ENCODE results near the gene SPATA45. TPM values are rescaled to one million over a fixed set of nuclear protein-coding genes. Genes with fewer than 3 reads are reported as not detected.

SPATA45 gene
- total and polyA plus RNA-seq, 2 of the 8 experiments (the other 6 are each of a cell fraction or from before 2014, with no cell fraction given): 0.21 to 0.65 TPM

- TF ChIP-seq PHF8 (conservative IDR thresholded peaks at IDR 0.05; ENCODE audit: low read depth, low read length) (no peak), YY1 (IDR thresholded peaks at IDR 0.05; ENCODE audit: low read depth, low read length) (no peak), RFX5 (IDR thresholded peaks at IDR 0.05; ENCODE audit: borderline replicate concordance, low read depth, low read length) (no peak), JUND (IDR thresholded peaks at IDR 0.05; ENCODE audit: low read length) (no peak), BRCA1 (IDR thresholded peaks at IDR 0.05; ENCODE audit: low read depth, low read length) (no peak), TEAD4 (IDR thresholded peaks at IDR 0.05; ENCODE audit: low read depth, low read length) (no peak), KDM5A (IDR thresholded peaks at IDR 0.05; ENCODE audit: low read length) (no peak), POLR2A (IDR thresholded peaks at IDR 0.05; ENCODE audit: control extremely low read depth in 1 of 2, low read depth in 2 of 2, low read length in 2 of 2) (no peak), SAP30 (IDR thresholded peaks at IDR 0.05; ENCODE audit: insufficient read depth, insufficient replicate concordance, low read length) (no peak), CBX5 (IDR thresholded peaks at IDR 0.05; ENCODE audit: low read depth, low read length) (no peak), ASH2L (IDR thresholded peaks at IDR 0.05; ENCODE audit: low read length) (no peak)
Observed at GRCh38 chr1:212785871-212786270, 61.6 kb downstream of the SPATA45 start (continued).

Data from H1 (cell line).